H1 (cell line): ENCODE measurements around the gene TRDMT1. TPM values are rescaled to one million over a fixed set of nuclear protein-coding genes. Genes with fewer than 3 reads are reported as not detected.
A peak's percentile ranks its signal among the peaks of the same experiment; 100 is the strongest.

Experiments used
- CTCF ChIA-PET: fragments of 300-600 bp; sonication (Branson Sonifier 250); formaldehyde crosslinking; loops from one replicate; lab custom pipeline; 2021; ENCODE audit not compliant: partially characterized antibody; lab: Charles Lee
- POLR2A ChIA-PET: fragments of 300-600 bp; sonication (Branson Sonifier 250); formaldehyde crosslinking; loops from one replicate; lab custom pipeline; 2021; ENCODE audit warnings: inconsistent platforms; ENCODE audit not compliant: partially characterized antibody; lab: Charles Lee
- DNase-seq, 2 experiments: peaks; one replicate each; pipeline versions ENCODE4 v3.0.0 to v3.0.0-alpha.2; 2010 to 2022; ENCODE audit warnings: low spot score in 2 of 2, low read depth in 1 of 2, mixed read lengths in 1 of 2
- FAIRE-seq: peaks from 2 replicates; lab custom pipeline; 2011; peaks lifted over from hg19 to GRCh38; lab: Jason Lieb, UNC
- H2AFZ ChIP-seq: 2 replicates; pipeline ENCODE4 v1.8.1; 2012; ENCODE audit warnings: low read length, inconsistent platforms
- H2AK5ac ChIP-seq: 2 replicates; pipeline ENCODE4 v1.6.1; 2013; ENCODE audit warnings: low read depth, low read length
- H2BK120ac ChIP-seq: replicated peaks from 2 replicates; pipeline ENCODE3; 2013; ENCODE audit warnings: low read depth, low read length, inconsistent platforms
- H2BK12ac ChIP-seq: 2 replicates; pipeline ENCODE4 v1.6.1; 2013; ENCODE audit warnings: low read depth, low read length
- H2BK15ac ChIP-seq: 2 replicates; pipeline ENCODE4 v1.6.1; 2013; ENCODE audit warnings: low read length
- H2BK20ac ChIP-seq: 2 replicates; pipeline ENCODE4 v1.6.1; 2013; ENCODE audit warnings: low read length
- H2BK5ac ChIP-seq: 2 replicates; pipeline ENCODE4 v1.6.1; 2013; ENCODE audit warnings: low read depth, low read length
- H3K14ac ChIP-seq: 2 replicates; pipeline ENCODE4 v1.6.1; 2013; ENCODE audit warnings: inconsistent platforms; ENCODE audit not compliant: insufficient read length
- H3K18ac ChIP-seq: 2 replicates; pipeline ENCODE4 v1.6.1; 2013; ENCODE audit warnings: low read length; ENCODE audit errors: extremely low read depth
- H3K23ac ChIP-seq: 2 replicates; pipeline ENCODE4 v1.6.1; 2013; ENCODE audit warnings: inconsistent platforms; ENCODE audit not compliant: insufficient read length
- H3K23me2 ChIP-seq: 2 replicates; pipeline ENCODE4 v1.6.1; 2013; ENCODE audit warnings: low read depth, low read length
- H3K27ac ChIP-seq: 2 replicates; pipeline ENCODE4 v1.6.1; 2011; ENCODE audit warnings: low read depth, low read length, inconsistent platforms
- H3K27me3 ChIP-seq, 4 experiments: replicated peaks in 1 of 4; 1 replicate in 1 of 4; 2 replicates in 3 of 4; pipeline versions ENCODE4 v1.6.1 to v1.8.1; 2011 to 2013; ENCODE audit warnings: low read length in 3 of 4, mild to moderate bottlenecking in 3 of 4, inconsistent platforms in 2 of 4, mixed read lengths in 2 of 4, moderate library complexity in 1 of 4; ENCODE audit not compliant: control insufficient read depth in 3 of 4, insufficient read depth in 3 of 4; ENCODE audit errors: extremely low read depth in 1 of 4
- H3K36me3 ChIP-seq, 4 experiments: 2 replicates each; pipeline versions ENCODE4 v1.6.1 to v1.8.1; 2011 to 2013; ENCODE audit warnings: mild to moderate bottlenecking in 4 of 4, low read length in 3 of 4, moderate library complexity in 2 of 4, control low read depth in 1 of 4, inconsistent platforms in 1 of 4; ENCODE audit not compliant: insufficient read depth in 4 of 4, control insufficient read depth in 2 of 4
- H3K4ac ChIP-seq: replicated peaks from 2 replicates; pipeline ENCODE3; 2013; ENCODE audit warnings: low read length, low read depth, mixed read lengths, inconsistent platforms; ENCODE audit not compliant: insufficient read length
- H3K4me1 ChIP-seq, 4 experiments: replicated peaks in 1 of 4; 1 replicate in 1 of 4; 2 replicates in 3 of 4; pipeline versions ENCODE4 v1.6.1 to v1.8.1; 2011 to 2013; ENCODE audit warnings: low read length in 3 of 4, inconsistent platforms in 2 of 4, mixed read lengths in 1 of 4; ENCODE audit not compliant: insufficient read depth in 4 of 4, control insufficient read depth in 3 of 4
- H3K4me2 ChIP-seq, 2 experiments: 2 replicates each; pipeline versions ENCODE4 v1.6.1 to v1.8.1; 2011 to 2013; ENCODE audit warnings: low read depth in 2 of 2, low read length in 2 of 2, control low read depth in 1 of 2, inconsistent platforms in 1 of 2, mild to moderate bottlenecking in 1 of 2; ENCODE audit not compliant: insufficient read depth in 1 of 2
- H3K4me3 ChIP-seq, 4 experiments: fragments of 200-600, 300-600 bp in 1 of 4; sonication (generic), shearing (Covaris generic), sonication (Bioruptor Twin) in 1 of 4; 2 replicates each; pipeline versions ENCODE4 v1.5.1 to v1.8.1; 2011 to 2016; ENCODE audit warnings: low read length in 4 of 4, low read depth in 3 of 4, control low read depth in 2 of 4, inconsistent platforms in 2 of 4, mild to moderate bottlenecking in 2 of 4, mixed read lengths in 1 of 4, moderate library complexity in 1 of 4; ENCODE audit not compliant: insufficient read depth in 2 of 4; ENCODE audit errors: extremely low read depth in 1 of 4
- H3K56ac ChIP-seq: replicated peaks from 2 replicates; pipeline ENCODE3; 2013; ENCODE audit warnings: low read depth, mild to moderate bottlenecking, mixed read lengths, low read length, inconsistent platforms; ENCODE audit not compliant: insufficient read length
- H3K79me1 ChIP-seq: 2 replicates; pipeline ENCODE4 v1.6.1; 2013; ENCODE audit warnings: low read depth, low read length, control low read depth
- H3K79me2 ChIP-seq, 2 experiments: 2 replicates each; pipeline versions ENCODE4 v1.6.1 to v1.8.1; 2012 to 2013; ENCODE audit warnings: low read length in 2 of 2, mild to moderate bottlenecking in 2 of 2, inconsistent platforms in 1 of 2; ENCODE audit not compliant: insufficient read depth in 2 of 2, control insufficient read depth in 1 of 2
- H3K9ac ChIP-seq, 4 experiments: replicated peaks in 1 of 4; 1 replicate in 1 of 4; 2 replicates in 3 of 4; pipeline versions ENCODE4 v1.6.1 to v1.8.1; 2011 to 2013; ENCODE audit warnings: low read depth in 3 of 4, low read length in 3 of 4, control low read depth in 2 of 4, mild to moderate bottlenecking in 2 of 4, moderate library complexity in 2 of 4, inconsistent platforms in 1 of 4; ENCODE audit errors: extremely low read depth in 1 of 4
- H3K9me3 ChIP-seq, 2 experiments: 2 replicates each; pipeline versions ENCODE4 v1.6.1 to v1.8.1; 2012 to 2013; ENCODE audit warnings: mild to moderate bottlenecking in 2 of 2, moderate library complexity in 2 of 2, control low read depth in 1 of 2, inconsistent platforms in 1 of 2, low read depth in 1 of 2, low read length in 1 of 2, mixed read lengths in 1 of 2; ENCODE audit not compliant: insufficient read depth in 2 of 2
- H4K20me1 ChIP-seq, 2 experiments: replicated peaks in 1 of 2; 2 replicates each; pipeline versions ENCODE3 to v1.8.1; 2011 to 2013; ENCODE audit warnings: inconsistent platforms in 2 of 2, low read length in 2 of 2, mild to moderate bottlenecking in 1 of 2; ENCODE audit not compliant: insufficient read depth in 2 of 2, control insufficient read depth in 1 of 2
- H4K5ac ChIP-seq: 2 replicates; pipeline ENCODE4 v1.6.1; 2013; ENCODE audit warnings: low read length, low read depth, mixed read lengths, inconsistent platforms; ENCODE audit not compliant: insufficient read length
- H4K8ac ChIP-seq: 2 replicates; pipeline ENCODE4 v1.8.0; 2013; ENCODE audit warnings: mild to moderate bottlenecking, moderate library complexity, low read length, inconsistent platforms; ENCODE audit not compliant: insufficient read depth; ENCODE audit errors: extremely low read depth
- H4K91ac ChIP-seq: replicated peaks from 2 replicates; pipeline ENCODE3; 2013; ENCODE audit warnings: low read length, mixed read lengths, inconsistent platforms; ENCODE audit not compliant: insufficient read length
- ATF3 ChIP-seq: IDR thresholded peaks from 2 replicates; pipeline ENCODE4 v1.6.1; 2011; ENCODE audit warnings: low read depth, mild to moderate bottlenecking, low read length; ENCODE audit not compliant: insufficient read depth
- KDM1A ChIP-seq: fragments of 200-600, 300-600 bp; sonication (generic); IDR thresholded peaks from 2 replicates; pipeline ENCODE4 v1.7.1; 2016; ENCODE audit warnings: mild to moderate bottlenecking, low read length, borderline replicate concordance
- MAFK ChIP-seq: IDR thresholded peaks from 2 replicates; pipeline ENCODE4 v1.6.1; 2012; ENCODE audit warnings: low read depth, mild to moderate bottlenecking, improper control_type of control experiment, low read length
- NANOG ChIP-seq: IDR thresholded peaks from 2 replicates; pipeline ENCODE4 v1.6.1; 2011; ENCODE audit warnings: low read length, low read depth, mild to moderate bottlenecking, inconsistent platforms; ENCODE audit not compliant: insufficient read depth, poor library complexity, severe bottlenecking
- POLR2A ChIP-seq, 2 experiments: IDR thresholded peaks; 1 replicate in 1 of 2; 2 replicates in 1 of 2; pipeline ENCODE4 v1.6.1; 2011; ENCODE audit warnings: low read depth in 2 of 2, low read length in 2 of 2, mild to moderate bottlenecking in 2 of 2; ENCODE audit errors: control extremely low read depth in 1 of 2
- RAD21 ChIP-seq, 2 experiments: IDR thresholded peaks in 1 of 2; conservative IDR thresholded peaks in 1 of 2; 2 replicates each; pipeline ENCODE4 v1.6.1; 2011; ENCODE audit warnings: low read depth in 2 of 2, low read length in 2 of 2, improper control_type of control experiment in 1 of 2, inconsistent platforms in 1 of 2, mild to moderate bottlenecking in 1 of 2, moderate library complexity in 1 of 2
- SIN3A ChIP-seq, 2 experiments: IDR thresholded peaks in 1 of 2; conservative IDR thresholded peaks in 1 of 2; 2 replicates each; pipeline ENCODE4 v1.6.1; 2011 to 2012; ENCODE audit warnings: low read length in 2 of 2, improper control_type of control experiment in 1 of 2, low read depth in 1 of 2, mild to moderate bottlenecking in 1 of 2
- SIRT6 ChIP-seq: IDR thresholded peaks from one replicate; pipeline ENCODE4 v1.7.1; 2012; ENCODE audit warnings: low read length, inconsistent platforms
- SP2 ChIP-seq: IDR thresholded peaks from 2 replicates; pipeline ENCODE4 v1.6.1; 2012; ENCODE audit warnings: mild to moderate bottlenecking, low read length, inconsistent platforms
- SP4 ChIP-seq: IDR thresholded peaks from 2 replicates; pipeline ENCODE4 v1.6.1; 2012; ENCODE audit warnings: low read length, inconsistent platforms
- TCF12 ChIP-seq: IDR thresholded peaks from 2 replicates; pipeline ENCODE4 v1.6.1; 2011; ENCODE audit warnings: low read depth, mild to moderate bottlenecking, low read length
- WGBS, 2 experiments: shearing (Covaris generic) in 1 of 2; methylation state at CpG; one replicate each; pipeline versions ENCODE4 v1.1.6 to v1.1.7; 2013 to 2015; ENCODE audit warnings: low lambda C conversion rate in 2 of 2, mixed read lengths in 2 of 2, inconsistent platforms in 1 of 2, low coverage in 1 of 2, missing lambda C conversion rate in 1 of 2; ENCODE audit not compliant: insufficient replicate concordance in 2 of 2, insufficient coverage in 1 of 2, insufficient read length in 1 of 2; ENCODE audit errors: extremely low coverage in 1 of 2, missing lambda C conversion rate in 1 of 2; 5-methylcytosine and 5-hydroxymethylcytosine counted together
- polyA plus RNA-seq, 7 experiments: library from polyadenylated mRNA; depleted of rRNA in 3 of 7; stranded (reverse) in 5 of 7; unstranded in 2 of 7; fragments of >200 nt in 5 of 7; fragments of 200-250 nt in 2 of 7; gene quantifications; 1 replicate in 5 of 7; 2 replicates in 1 of 7; 4 replicates in 1 of 7; pipeline versions ENCODE4 v1.2.1 to v1.2.3, GENCODE V29; 2011 to 2013; ENCODE audit warnings: missing spikeins in 2 of 7, mixed read lengths in 2 of 7
- total RNA-seq: library from RNA; stranded (reverse); fragmentation: NEBNext Ultra II Directional; extraction: Animal tissue kit (Norgen Biotek cat#: 25700); gene quantifications from 2 replicates; pipeline ENCODE4 v1.2.1, GENCODE V29; 2021

TRDMT1 gene
- total and polyA plus RNA-seq, 2 of the 8 experiments (the other 6 are each of a cell fraction or from before 2014, with no cell fraction given): 7.4 to 21.4 TPM

DNA sequence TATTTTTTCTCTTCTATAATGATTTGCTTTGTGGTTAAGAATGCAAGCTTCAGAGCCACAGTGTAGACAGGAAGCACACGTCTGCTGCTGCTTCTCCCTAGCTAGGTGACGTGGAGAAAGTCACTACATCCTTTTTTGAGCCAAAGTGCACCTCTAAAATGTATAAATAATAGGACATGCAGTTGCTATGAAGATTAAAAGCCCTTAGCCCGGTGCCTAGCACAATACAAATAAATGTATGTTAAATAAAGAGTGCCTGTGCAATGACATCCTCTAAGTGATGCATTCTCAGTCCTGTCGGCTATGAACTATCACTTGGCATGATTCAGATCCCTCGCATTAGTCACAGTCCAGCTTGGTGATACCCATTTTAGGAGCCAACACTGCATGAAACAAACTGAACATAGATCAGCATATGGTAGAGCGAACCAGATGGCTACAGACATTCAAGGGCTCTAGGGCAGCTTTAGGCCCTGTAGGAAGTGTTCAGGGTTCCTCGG lies 4.8 kb upstream of the TRDMT1 start:
- Histone ChIP-seq H3K4me2 (no peak overlapping the region), H3K4me3 (no peak overlapping the region), H4K91ac (no peak overlapping the region), H2BK15ac (no peak overlapping the region), H3K4me1 (peaks cover 0 to 8% (median 2%) of the 10 kb centered on the region in 4 experiments; a peak in 3 of 7 replicates), H3K27ac (no peak overlapping the region), H3K14ac (no peak overlapping the region), H3K18ac (no peak overlapping the region), H2BK5ac (no peak overlapping the region), H2BK12ac (no peak overlapping the region; the same call in 1 of the 2 replicates), H4K20me1 (no peaks in the 10 kb centered on the region), H3K23ac (no peak overlapping the region), H3K9ac (no peak overlapping the region), H2BK120ac (no peak overlapping the region), H3K79me2 (no peaks in the 10 kb centered on the region), H2AK5ac (no peak overlapping the region), H3K4ac (no peak overlapping the region), H3K27me3 (no peaks in the 10 kb centered on the region), H3K79me1 (no peaks in the 10 kb centered on the region), H4K8ac (no peak overlapping the region), H2BK20ac (no peak overlapping the region), H2AFZ (peak overlapping the region; percentile 17), H3K56ac (no peak overlapping the region), H3K9me3 (no peaks in the 10 kb centered on the region), H4K5ac (no peak overlapping the region), H3K36me3 (no peaks in the 10 kb centered on the region), H3K23me2 (no peaks in the 10 kb centered on the region)
- ChIA-PET POLR2A (no interaction called here), CTCF (interaction anchor here (0.7 kb wide), 1 partner anchor 340 kb away, joined by 3 read pairs; no protein-coding TSS in a partner anchor)
- no peak for FAIRE-seq
- DNase-seq: no peak
- TF ChIP-seq KDM1A (no peak), POLR2A (IDR thresholded peaks at IDR 0.05; ENCODE audit: control extremely low read depth in 1 of 2, low read depth in 2 of 2, low read length in 2 of 2) (no peak), TCF12 (no peak), ATF3 (no peak), RAD21 (IDR thresholded peaks at IDR 0.05 in 1 of 2, conservative IDR thresholded peaks at IDR 0.05 in 1 of 2; ENCODE audit: low read depth in 2 of 2, low read length in 2 of 2) (no peak), NANOG (no peak), SP2 (no peak), MAFK (no peak), SIN3A (conservative IDR thresholded peaks at IDR 0.05 in 1 of 2, IDR thresholded peaks at IDR 0.05 in 1 of 2; ENCODE audit: low read depth in 1 of 2, low read length in 2 of 2) (no peak), SP4 (no peak), SIRT6 (no peak)
- 82% methylated on average over 7 of the region's 7 CpGs; no CpG with 5 or more reads in 1 of the 2 experiments for WGBS, 2 experiments
